ENCODE data around the gene CCDC17.
A peak's percentile ranks its signal among the peaks of the same experiment; 100 is the strongest.

The CCDC17 gene

DNA sequence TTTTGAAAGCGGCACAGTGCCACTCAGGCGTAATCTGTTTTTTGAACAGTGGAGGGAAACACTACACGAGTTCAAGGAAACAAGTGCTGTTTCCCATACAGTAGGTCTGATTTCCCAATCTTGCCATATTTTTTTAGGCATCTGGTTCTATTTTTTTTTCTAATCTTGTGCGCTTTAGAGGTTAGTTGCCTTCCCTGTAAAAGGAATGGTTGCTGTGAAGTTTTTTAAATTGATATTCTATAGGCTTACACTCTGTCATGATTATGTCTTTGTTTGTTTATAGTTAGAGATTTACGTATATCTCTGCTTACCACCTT is 38.8 kb downstream of the CCDC17 start:
- DNase-seq: no peak
- intact Hi-C loops (cut with DNase I): no loop called here

GRCh38 chr1:45584351-45585109 is 39.3 kb downstream of the CCDC17 start:
- intact Hi-C loops (cut with DNase I): loop anchor here (1.0 kb wide), 1 partner anchor 102 kb away; the partner anchor contains the start of gene GPBP1L1

DNA sequence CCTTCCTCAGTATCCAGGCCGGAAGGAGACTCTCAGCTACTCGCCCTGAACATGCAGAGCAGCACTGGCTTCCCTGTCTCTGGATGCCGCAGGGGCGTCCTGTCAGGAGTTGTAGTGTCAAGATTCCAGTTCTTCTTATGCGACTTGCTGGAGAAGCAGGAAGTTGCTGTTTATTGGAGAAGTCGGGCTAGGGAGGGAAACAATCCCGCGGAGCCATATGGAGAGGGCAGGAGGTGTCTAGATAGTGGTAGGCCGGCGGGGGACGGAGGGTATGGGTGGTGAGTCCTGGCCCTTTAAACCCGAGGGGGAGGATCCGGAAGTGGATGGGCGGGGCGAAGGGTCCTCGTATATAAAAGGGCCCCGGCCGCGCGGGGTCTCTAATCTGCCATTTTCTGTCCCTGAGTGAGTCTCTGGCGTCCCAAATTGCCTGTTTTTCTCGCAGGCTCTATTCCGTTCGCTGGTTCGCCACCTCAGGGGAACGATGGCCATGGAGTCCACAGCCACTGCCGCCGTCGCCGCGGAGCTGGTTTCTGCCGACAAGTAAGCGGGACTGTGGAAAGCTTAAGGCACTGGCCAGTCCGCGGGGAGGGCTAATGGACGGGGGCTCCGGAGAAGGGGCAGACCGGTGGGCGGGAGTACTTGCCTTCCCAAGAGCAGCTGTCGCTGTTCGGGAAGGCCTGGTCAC is 40.0 kb downstream of the CCDC17 start, which contains the start of gene NASP:
Gene NASP (plus strand): TSS at position 376 of the 685 bp plus-strand sequence. CDS start 106 bp downstream, at position 482.
- peak; percentile 83 to 98 (median 91) for DNase-seq
- intact Hi-C loops (cut with DNase I): loop anchor here (1.0 kb wide), 1 partner anchor 102 kb away; the partner anchor contains the start of gene GPBP1L1

More at GRCh38 chr1:45584351-45585109, 39.3 kb downstream of the CCDC17 start:
- DNase-seq: peak; percentile 74 to 98 (median 88)

DNA sequence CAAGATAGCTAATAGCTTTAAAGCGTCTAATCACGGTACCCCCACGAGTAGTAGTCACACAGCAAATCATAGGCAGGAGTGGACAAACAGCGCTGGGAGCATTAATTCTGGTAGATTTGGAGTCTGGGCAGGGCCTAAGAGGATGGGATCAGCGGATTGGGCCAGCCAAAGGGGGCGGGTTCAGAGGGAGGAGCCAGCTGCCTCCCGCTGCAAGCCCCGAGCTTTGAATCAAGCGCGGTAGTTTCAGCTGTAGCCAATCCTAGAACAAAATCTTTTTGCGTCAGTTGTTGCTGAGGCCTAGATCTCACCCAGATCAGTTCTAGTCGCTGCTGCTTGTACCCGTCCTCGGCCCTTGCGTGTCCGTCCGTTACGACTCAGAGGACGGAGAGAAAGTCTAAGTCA is 40.6 kb downstream of the CCDC17 start:
- DNase-seq: peak; percentile 92 to 99 (median 94)
- intact Hi-C loops (cut with DNase I): no loop called here

DNA sequence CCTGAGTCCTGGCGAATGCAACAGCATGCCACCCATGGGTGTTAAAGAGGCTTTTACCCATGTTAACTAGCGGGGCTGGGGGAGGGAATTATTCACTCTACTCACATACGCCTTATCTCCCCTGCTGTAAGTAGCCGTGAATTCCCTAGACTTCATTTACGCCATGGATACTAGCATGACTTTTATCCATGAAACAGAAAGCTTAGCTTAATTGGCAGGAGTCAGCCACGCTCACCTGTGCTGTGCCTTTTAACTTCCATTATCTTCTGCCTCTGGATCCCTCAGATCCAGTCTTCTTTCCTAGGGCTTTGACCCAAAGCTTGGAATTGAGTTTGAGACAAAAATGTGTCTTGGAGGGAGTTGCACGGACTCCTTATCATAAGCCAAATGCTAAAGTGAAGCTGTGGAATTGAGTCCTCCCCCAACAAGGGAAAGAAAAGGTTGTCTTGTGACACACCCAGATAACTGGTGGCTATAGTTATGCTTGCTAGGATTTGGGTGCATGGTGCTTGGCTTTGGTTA is 49.7 kb downstream of the CCDC17 start:
- no peak for DNase-seq
- intact Hi-C loops (cut with DNase I): loop anchor here (5.0 kb wide), 2 partner anchors 62 to 212 kb away; no protein-coding TSS in a partner anchor

DNA sequence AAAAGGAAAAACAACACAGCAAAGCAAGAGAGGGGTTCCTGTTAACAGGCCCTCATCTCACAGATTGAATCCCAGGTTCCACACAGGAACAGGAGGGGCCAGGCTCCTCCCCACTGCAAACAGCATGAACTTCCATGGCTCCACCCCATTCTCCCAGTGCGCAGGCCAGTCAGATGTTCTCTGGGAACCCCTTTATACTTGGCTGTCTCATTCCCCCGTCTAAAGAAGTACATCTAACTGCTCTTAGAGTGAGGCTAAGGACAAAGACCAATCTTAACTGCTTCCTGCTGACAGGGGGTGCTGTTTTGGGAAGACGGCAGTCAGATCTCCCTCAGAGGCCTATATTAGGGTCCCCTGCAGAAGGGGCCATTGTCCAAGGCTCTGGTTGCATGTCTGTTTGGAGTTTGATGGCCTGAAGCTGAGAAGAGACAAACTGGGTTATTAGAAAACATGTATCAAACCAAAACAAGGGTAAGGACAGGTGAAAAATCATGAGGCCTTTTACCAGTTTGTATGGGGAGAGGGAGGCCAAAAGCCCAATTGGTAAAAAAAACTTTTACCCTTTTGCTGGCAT is 50.5 kb downstream of the CCDC17 start:
- intact Hi-C loops (cut with DNase I): loop anchor here (5.0 kb wide), 2 partner anchors 61 to 211 kb away; no protein-coding TSS in a partner anchor
- peak in 1 of 10 donors; percentile 22 for DNase-seq

DNA sequence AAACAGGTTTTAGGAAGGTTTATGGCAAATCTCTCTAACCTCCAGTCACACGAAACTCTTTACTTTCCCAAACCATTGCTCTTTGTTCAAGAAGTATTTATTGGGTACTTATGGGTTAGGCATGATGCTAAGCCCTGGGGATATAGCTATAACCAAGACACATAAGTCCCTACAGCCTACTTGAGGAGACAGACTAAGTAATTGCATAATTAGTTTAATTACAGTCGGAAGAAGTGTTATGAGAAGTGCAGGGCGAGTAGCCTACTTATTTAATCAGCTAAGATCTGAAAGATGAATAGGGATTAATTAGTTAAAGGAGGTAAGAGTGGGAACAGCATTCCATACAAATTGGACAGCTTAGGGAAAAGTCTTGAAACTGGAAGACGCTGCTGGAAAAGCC is 53.2 kb downstream of the CCDC17 start:
- intact Hi-C loops (cut with DNase I): loop anchor here (5.0 kb wide), 2 partner anchors 58 to 208 kb away; no protein-coding TSS in a partner anchor
- DNase-seq: no peak
